COLO668 (cell line): ENCODE results near the gene CCDC6.
"Not testable (repeated sequence)": the region's sequence is repeated elsewhere in the genome, so short reads cannot be mapped to it uniquely, and the experiment has no call there.

Experiments
- DNase-seq: peaks from one replicate; lab custom pipeline; 2025; ENCODE audit not compliant: unreplicated experiment; lab: John Stamatoyannopoulos, UW

Gene CCDC6

DNA sequence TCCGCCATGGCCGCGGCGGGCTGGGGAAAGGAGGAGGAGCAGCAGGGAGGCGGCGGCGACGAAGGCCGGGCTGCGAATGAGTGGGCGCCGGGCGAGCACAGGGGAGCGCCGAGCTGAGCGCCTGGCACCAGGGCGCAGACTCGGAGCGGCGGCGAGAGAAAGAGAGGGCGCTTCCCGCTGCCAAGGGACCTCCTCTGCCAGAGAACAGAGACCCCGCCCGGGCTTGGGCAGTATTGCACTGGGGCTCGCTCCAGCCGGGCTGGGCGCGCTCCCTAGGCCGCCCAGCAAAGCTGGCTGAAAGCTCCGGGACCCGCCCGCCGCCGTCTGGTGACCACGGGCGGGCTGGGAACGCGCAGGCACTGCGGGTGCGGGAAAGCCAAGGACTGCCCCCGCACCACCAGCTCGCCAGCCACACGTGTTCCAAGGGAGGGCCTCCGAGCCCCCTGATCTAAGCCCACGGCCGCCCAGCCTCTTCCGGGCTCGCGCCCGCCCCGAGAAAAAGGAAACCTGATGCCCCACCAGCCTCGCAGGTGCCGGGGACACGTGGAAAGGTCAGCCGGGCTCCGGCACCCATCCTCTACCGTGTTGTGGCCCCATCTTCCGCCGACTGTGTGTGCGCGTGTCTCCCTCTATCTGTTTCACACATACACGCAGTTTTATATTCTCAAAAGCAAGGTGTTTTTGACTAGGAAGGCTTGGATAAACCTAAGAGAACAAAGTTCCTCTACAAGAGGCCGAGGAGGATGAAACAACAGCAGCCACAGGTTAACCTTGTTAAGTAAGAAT is at the start of gene CCDC6:
Gene CCDC6 (minus strand): TSS at position 140 of the 786 bp plus-strand sequence. CDS start 132 bp downstream, at position 8.
- DNase-seq: peak; percentile 92

DNA sequence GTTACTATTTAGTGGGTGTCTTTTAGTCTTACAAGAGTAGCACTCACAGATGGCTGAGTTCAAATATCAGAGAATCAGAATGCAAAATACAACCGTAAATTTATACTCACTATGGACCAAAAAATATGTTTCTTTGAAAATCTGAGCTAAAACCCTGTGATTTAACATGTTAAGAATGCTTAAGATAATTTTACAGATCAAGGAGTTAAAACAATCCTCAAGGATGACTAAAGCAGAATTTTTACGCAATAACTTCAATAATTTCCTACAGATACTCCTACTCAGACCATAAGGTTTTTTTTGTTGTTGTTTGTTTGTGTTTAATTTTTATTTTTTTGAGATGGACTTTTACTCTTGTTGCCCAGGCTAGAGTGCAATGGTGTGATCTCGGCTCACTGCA is 47.9 kb upstream of the CCDC6 start:
- DNase-seq: no peak

DNA sequence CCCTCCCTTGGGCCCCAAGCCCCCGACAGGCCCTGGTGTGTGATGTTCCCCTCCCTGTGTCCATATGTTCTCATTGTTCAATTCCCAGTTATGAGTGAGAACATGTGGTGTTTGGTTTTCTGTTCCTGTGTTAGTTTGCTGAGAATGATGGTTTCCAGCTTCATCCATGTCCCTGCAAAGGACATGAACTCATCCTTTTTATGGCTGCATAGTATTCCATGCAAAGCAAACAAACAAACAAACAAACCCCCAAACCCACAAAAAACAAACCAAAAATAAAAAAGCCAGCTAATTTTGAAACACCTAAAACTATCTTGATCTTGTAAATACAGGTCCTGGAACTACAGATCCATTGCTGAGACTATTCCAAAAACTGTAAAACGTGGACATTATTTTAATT is 47.4 kb upstream of the CCDC6 start:
- DNase-seq: not testable (repeated sequence)

GRCh38 chr10:59950105-59950504 is 43.7 kb upstream of the CCDC6 start:
- no peak for DNase-seq

DNA sequence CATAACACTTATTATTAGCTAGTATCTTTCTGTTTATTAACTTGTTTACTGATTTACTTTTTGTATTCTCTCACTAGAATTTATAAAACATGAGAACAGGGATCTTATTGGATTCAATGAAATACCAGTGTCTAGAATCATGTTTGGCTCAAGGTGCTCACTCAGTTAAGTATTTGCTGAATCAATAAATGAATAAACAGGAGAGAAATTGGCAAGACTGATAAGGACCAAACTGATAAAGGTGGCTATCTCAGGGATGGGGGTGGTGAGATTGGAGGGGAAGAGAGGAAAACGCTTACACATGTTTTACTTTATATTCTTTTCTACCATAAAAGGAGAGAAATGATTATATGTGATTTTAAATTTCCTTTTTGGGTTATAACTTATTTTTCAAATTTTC is 43.3 kb upstream of the CCDC6 start:
- DNase-seq: no peak

- DNase-seq: no peak
These were observed 39.6 kb upstream of the CCDC6 start for GRCh38 chr10:59945991-59946390.

- DNase-seq: no peak
These were observed 39.2 kb upstream of the CCDC6 start for GRCh38 chr10:59945590-59945989.

- peak; percentile 39 for DNase-seq
These were observed 38.1 kb upstream of the CCDC6 start for GRCh38 chr10:59944339-59944935.

- DNase-seq: no peak
These were observed 36.2 kb upstream of the CCDC6 start for GRCh38 chr10:59942556-59942955.

DNA sequence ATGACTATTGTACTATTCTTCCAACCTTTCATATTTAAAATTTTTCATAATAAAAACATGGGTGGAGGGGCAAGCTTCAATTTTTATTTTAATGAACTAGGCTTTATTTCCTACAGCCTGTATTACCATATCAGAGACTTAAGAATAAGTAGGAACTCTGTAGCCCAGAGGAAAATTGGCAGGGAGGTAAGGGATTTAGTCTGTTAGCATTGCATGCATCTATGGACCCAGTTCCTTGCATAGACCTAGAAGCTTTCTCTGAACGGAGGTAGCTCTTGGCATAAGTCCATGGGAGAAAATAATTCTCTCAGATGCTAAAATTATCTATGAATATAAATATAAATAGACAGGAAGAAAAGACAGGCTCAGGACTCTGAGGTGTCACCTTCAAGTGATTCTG is 31.4 kb upstream of the CCDC6 start:
- DNase-seq: no peak

DNA sequence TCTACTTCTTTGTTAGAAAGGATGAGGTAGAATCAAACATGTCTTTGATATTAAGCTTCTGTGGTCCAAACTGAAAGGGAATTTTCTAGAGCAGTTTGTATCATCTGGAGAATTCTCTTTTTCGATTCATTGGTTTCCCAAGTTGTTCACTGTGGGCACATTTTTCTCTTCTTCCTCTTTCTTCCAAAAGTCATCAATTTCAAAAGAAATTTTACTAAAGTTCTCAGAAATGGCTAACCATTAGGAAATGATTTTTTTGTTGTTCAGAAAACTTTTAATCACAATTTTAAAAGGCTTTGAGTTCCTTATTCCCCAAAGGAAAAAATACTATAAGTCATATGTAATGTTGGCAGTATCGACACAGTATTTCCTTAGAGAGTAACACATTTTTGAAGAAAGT is 28.3 kb upstream of the CCDC6 start:
- no peak for DNase-seq

DNA sequence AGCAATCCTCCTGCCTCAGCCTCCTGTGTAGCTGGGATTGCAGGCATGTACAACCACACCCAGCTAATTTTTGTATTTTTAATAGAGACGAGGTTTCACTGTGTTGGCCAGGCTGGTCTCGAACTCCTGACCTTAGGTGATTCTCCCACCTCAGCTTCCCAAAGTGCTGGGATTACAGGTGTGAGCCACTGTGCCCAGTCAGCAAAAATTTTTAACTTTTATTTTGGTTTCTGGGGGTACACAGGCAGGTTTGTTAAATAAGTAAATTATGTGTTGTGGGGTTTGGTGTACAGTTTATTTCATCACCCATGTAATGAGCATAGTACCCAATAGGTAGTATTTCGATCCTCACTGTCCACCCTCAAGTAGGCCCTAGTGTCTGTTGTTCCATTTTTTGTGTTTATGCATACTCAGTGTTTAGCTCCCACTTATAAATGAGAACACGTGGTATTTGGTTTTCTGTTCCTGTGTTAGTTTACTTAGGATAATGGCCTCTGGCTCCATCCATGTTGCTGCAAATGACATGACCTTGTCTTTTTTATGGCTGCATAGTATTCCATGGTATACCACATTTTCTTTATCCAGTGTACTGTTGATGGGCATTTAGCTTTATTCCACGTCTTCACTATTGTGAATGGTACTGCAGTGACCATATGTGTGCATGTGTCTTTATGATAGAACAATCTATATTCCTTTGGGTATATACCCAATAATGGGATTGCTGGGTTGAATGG is 24.6 kb upstream of the CCDC6 start:
- not testable (repeated sequence) for DNase-seq

DNA sequence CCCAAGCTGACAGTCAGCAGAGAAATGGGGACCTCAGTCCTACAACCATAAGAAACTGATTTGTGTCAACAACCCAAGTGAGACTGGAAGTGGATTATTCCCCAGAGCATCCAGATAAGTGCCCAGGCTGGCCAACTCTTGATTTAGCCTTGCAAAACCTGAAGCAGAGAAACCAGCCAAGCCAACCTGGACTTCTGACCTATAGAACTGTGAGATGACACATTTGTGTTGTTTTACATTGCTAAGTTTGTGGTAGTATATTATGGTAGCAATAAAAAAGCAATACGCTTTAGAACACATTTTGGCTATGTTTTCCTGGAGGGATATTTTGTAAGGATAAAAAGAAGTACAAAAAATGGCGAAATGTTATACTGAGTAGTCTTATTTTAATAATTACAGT is 19.7 kb upstream of the CCDC6 start:
- DNase-seq: no peak

GRCh38 chr10:59922907-59923306 is 16.6 kb upstream of the CCDC6 start:
- DNase-seq: no peak

DNA sequence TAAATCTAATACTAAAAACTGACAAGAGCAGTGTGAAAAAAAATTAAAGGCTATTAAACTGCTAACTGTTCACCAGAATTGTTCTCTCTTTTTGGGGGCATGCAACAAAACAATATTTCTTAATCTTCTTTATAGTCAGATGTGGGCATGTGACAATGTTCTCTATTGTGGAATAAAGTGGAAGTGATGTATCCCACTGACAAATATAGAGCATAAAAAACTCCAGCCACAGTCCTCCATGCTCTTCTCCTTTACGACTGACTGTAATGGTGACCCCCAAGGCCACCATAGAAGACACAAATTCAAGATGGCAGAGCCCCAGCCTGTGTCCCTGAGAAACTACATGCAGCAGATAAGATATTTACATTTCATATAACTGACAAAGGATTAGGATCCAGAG is 11.6 kb upstream of the CCDC6 start:
- no peak for DNase-seq

DNA sequence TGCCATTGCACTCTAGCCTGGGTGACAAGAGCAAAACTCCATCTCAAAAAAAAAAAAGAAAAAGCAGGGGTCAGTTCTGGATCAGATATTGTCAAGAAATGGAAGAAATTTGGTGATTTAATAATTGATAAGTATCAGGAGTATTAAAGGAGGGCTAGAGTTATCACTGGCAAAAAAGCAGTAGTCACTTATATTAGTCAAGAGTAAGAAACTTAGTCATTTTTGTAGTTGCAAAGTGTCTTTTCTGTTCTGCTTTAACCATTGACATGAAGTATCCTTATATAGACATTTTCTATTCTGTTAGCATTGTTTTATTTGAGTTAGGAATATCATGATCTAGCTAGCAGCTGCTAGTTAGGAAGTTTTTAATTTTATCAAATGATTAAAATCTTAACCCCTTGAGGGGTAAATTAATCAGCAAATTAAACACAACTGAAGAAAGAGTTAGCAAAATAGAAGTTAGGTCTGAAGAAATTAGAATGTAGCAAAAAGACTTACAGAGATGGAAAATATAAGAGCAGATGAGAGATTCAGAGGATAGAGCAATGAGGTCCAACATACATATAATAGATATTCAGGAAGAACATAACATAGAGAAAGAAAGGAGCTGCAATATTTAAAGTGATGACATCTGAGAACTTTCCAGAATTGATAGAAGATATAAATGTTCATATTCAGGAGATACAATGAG is 7.3 kb upstream of the CCDC6 start:
- no peak for DNase-seq

- DNase-seq: no peak
These were observed 4.5 kb upstream of the CCDC6 start for GRCh38 chr10:59910867-59911266.

- DNase-seq: no peak
These were observed 3.5 kb upstream of the CCDC6 start for GRCh38 chr10:59909815-59910214.

DNA sequence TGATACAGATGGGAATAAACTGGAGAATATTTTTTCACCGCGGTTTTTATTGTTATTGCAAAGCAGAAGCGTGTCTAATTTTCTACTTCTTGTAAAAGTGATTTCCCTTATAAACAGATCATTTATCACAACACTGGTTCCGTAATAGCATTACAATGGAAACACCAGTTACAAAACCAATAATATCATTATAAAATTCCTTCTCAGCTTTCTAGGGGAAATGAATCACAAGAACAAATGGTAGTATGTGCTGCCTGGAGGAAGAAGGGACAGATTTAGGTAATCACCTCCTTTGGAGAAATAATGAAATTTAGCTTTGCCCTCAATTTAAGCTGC is 2.4 kb upstream of the CCDC6 start:
- DNase-seq: no peak

- DNase-seq: no peak
These were observed 1.8 kb upstream of the CCDC6 start for GRCh38 chr10:59907918-59908807.

GRCh38 chr10:59907537-59907917 is 1.2 kb upstream of the CCDC6 start:
- DNase-seq: no peak
